ENCODE results near the gene MYADML2.

The MYADML2 gene

DNA sequence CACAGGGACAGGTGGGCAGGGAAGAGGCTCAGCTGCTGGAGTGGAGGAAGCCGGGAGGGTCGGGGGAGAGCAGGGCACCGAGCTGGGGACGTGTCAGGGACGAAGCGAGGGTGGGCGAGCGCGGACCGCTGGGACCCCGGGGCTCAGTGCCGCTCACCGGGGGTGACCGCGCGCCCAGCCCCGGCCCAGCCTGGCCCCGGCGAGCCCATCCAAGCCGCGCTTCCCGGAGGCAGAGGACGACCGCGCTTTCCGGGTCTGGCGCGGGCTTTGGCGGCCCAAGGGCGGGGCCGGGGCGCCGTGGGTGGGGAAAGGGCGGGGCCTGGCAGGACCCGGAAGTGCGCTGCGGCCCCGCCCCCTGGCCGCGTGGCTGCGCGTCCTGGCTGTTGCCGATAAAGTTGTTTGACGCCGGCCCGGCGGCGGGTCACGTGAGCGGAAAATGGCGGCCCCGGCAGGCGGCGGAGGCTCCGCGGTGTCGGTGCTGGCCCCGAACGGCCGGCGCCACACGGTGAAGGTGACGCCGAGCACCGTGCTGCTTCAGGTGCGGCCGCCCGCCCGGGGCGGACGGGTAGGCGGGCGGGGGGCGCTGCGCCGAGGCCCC, 30.3 kb upstream of the MYADML2 start, which contains the start of gene ASPSCR1:
TSS of gene ASPSCR1 (plus strand) at position 419 of the 598 bp plus-strand sequence. CDS start at position 437, 18 bp downstream.
- DNase-seq = peak; percentile 84

DNA sequence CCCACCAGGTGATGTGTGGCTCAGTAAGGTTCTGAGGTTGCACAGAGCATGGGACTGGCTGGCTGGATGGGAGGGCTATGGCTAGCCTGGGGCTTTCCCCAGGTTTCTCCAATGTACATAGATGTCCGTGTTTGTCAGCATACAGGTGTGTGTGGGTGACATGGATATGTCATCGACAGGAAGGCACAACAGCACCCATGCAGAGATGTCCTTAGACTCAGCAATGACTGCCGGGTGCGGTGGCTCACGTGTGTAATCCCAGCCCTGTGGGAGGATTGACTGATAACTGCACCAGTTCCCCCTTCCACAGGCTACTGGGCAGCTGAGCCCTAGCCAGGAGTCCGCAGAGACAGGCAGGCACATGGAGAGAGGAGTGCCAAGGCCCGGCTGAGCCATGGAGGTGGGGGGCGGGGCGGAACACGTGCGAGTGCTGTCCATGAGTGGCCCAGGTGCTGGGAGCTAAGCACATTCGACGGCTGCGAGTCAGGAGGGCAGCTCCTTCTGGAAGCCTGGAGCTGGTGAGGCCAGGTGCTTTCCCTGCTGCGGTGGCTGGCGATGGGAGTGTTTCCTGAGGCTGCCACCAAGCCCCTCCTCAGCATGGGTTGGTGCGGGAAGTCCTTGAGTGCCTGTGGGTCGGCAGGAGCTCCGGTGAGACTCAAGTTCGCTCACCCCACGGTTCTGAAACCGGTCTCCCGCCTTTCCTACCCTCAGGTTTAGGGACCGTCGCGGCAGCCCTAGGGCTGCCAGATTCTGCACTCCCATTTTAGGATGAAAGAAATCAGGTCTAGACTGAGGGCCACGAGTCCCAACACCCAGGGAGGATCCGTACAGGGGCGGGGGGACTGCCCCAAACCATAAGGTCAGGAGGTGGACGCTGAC, 29.5 kb upstream of the MYADML2 start:
- DNase-seq = peak; percentile 55

DNA sequence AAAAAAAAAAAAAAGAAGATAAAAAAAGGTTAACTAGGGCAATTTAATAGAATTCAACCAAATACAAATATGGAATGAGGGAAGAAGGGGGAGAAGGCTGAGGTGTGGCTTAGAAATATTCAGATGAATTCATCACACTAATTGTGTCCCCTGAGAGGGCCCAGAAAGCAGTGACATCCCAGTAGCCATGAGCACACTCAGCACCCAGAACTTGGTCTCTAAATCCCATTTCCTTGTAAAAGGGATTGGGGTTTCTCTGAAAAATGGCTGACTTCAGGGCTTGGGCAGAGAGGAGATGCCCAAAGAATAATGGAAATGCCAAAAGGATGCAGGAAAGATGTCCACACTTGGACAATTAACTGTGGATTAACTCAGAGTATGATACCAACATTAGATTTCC, 26.4 kb upstream of the MYADML2 start:
- no peak for DNase-seq

DNA sequence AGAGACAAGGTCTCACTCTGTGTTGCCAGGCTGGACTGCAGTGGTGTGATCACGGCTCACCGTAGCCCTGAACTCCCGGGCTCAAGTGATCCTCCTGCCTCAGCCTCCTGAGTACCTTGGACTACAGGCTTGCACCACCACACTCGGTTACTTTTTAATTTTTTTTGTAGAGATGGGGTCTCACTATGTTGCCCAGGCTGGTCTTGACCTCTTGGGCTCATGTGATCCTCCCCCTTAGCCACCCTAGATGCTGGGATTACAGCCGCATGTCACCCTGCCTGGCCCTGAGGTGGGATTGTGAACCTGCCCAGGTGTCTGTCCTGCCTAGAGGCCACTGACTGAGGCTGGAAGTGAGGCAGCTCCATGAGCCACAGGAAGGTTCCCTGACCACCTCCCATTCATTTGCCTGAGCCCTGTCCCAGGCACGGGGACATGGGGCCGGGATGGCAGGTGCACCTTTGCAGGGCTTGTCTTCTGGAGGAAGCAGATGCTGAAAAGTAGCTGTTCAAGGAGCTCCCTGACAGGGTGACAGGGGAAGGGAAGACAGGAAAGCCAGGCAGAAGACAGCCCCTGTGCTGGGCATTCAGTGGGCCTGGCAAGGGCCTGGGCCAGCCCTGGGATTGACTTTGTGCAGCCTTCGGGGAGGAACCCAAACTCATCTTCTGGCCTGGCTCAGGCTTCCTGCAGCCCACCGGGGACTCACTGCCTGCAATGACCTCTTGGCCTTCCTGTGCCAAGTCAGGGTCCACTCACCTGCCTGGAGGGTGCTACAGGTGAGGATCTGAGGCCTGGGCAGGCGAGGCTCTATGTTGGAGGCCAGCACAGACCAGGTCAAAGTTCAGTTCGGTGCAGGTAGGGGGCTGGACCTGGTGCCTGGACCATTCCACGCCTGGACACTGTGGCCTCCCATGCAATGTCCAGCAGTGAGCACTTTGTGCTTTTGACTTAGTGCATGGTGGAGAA, 22.1 kb upstream of the MYADML2 start:
- DNase-seq = no peak

DNA sequence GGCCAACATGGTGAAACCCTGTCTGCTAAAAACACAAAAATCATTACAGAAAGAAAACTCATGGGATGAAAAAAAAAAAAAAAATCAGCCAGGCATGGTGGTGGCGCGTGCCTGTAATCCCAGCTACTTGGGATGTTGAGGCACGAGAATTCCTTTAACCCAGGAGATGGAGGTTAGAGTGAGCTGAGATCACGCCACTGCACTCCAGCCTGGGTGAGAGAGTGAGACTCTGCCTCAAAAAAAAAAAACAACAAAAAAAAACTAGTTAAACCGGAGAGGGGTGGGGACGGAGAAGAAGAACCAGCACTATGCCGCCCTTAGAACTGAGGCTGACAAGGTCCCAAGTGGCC, 21.3 kb upstream of the MYADML2 start:
- no peak for DNase-seq

DNA sequence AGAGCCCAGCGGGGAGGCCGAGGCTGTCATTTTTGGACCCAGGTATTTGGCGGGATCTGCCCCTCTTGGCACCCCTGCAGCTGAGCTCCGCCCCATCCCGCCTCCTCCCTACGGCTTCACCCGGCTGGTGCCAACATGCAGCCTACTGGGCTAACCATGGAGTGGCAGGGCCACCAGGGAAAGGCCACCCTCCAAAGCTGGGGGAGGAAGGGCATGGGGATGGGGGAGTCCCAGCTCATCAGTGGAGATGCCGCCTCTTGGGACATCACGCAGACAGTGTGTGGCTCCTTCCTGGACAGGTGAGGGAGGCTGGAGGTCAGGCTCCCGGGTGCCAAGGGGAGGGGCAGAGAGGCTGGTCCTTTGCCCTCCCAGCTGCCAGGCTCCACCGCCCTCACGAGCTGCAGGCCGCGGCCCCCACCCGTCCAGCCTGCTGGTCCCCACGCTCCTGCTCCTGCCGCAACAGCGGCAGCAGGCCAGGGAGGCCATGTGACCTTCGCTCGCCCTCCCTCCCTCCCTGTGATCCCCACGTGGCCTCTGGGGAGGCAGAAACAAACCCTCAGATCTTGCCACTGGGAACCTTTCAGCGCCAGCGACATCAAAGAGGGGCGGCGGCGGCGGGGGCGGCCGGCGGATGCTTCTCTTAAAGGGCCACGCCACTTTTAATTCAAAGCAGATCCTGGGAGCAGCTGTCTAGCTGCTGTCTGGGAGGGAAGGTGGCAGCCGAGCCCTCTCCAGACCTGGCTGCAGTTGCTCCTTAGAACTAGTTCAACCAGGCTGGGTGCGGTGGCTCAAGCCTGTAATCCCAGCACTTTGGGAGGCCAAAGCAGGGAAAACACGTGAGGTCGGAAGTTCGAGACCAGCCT, 20.7 kb upstream of the MYADML2 start:
- DNase-seq = peak; percentile 92

DNA sequence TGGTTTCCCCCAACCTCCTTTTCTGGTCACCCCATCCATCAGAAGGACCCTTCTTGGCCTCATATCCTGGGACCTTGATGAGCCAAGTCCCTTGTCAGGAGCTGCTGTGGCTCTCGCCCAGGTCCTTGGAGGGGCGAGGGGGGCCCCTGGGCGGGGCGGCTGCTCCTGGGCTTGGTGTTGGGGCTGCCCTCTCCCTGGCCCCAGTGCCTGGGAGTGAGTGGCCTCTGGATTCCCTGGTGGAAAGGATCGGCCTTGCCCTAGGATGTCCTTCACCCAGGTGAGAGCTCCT, 20.2 kb upstream of the MYADML2 start:
- no peak for DNase-seq

DNA sequence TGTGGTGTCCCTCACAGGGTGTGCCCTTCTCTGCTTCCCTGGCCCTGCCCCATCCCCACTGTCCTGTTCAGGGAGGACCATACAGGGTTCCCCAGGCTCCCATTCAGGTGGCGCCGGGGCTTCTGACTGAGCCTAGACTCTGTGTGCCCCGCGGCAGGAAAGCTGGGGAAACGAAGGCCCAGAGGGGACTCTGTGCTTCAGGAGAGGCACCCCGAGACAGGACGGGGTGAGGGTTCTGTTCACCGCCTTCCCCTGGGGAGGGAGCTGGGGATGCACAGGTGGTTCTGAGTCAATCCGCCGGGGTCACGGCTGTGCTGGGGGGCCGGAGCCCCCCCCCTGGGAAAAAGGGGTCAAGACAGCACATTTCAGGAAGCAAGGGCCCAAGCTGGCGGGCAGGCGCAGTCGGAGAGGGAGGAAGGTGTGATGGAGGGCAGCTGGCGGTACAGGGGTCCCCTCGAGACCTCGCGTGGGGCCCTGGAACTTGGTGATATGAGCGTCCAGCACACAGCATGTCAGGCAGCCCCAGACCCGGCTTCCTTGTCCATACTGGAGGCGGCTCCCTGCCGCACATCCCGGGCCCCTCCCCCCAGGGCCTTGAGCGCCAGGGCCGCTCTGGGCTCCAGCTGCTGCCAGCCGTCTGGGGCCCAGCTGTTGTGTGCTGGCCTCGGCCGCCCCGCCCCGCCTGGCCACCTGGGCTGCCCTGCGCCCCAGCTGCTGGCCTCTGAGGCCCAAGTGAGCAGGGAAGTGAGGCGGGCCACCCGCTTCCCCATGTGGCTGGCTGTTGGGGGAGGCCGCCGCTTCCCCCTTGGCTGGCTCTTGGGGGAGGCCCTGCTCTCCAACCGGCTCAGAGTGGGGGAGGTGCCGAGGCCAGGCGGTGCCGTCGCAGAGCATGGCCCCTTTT, 19.6 kb upstream of the MYADML2 start:
- peak; percentile 76 for DNase-seq

DNA sequence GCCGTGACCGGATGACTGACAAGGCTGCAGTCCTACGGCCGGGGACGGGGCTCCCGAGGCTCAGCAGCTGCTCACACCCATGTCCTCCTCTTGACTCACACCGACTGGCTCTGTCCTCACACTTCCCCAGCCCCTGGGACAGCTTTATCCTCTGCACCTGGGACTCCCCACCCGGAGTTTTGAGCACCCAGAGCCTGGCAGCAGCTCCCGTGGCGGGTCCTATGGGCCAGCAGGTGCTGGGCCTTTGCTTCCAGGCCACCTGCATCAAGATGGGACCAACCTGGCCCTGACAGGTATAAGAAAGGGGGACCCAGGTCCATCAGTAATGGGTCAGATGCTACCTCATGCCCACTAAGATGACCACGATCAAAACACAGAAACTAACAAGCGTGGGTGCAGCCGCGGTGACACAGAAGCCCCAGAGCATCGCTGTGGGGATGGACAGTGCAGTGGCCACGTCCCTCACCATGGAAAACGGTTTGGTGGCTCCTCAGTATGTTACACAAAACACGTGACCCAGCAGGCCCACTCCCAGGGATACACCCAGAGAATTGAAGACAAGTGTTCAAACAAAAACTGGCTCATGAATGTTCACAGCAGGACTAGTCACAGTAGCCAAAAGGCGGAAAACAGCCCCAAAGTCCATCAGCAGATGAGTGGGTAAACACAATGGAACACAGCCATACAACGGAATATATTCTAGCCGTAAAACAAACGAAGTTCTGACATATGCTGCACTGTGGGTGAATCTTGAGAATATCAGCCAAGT, 17.2 kb upstream of the MYADML2 start:
- DNase-seq = no peak

DNA sequence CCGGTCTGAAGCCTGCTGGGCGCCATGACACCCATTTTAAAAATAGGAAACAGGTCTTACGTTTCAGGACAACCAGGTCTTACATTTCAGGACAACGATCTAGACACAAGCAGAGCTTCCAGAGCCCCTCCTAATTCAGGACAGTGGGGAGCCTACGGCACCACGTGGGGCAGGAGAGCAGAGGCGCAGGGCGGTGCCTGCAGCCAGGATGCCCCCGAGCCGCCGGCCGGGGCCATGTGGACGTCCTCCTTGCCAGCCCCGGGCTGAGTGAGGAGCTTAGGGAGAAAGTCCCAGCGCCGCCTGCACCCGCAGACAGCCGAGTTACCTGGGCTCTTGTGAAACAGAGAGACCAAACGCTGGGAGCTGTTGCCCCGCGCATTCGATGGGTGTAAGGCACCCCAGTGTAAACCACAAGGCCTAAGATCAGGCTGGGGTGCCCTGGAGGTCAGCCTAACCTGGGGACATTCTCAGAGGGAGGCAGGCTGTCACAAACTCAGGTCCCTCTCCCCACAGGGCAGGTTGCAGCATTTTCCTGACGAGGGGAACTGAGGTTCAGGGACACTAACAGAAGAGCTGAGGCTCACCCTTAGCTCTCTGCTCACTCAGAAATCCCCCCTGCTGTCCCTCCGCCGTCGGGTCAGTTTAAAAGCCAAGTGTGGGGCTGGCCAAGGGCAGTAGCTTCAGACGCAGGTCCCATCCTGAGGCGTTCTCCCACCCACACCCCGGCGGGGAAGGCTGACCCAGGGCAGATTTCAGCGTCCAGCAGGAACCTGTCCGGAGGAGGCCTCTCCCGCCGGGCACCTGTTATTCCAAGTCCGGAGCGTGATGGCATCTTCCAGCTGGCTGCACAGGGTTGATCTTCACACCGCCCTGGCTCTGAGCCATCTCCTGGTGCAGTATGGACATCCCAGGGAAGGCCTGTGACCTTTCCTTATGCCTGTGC, 15.7 kb upstream of the MYADML2 start:
- no peak for DNase-seq

DNA sequence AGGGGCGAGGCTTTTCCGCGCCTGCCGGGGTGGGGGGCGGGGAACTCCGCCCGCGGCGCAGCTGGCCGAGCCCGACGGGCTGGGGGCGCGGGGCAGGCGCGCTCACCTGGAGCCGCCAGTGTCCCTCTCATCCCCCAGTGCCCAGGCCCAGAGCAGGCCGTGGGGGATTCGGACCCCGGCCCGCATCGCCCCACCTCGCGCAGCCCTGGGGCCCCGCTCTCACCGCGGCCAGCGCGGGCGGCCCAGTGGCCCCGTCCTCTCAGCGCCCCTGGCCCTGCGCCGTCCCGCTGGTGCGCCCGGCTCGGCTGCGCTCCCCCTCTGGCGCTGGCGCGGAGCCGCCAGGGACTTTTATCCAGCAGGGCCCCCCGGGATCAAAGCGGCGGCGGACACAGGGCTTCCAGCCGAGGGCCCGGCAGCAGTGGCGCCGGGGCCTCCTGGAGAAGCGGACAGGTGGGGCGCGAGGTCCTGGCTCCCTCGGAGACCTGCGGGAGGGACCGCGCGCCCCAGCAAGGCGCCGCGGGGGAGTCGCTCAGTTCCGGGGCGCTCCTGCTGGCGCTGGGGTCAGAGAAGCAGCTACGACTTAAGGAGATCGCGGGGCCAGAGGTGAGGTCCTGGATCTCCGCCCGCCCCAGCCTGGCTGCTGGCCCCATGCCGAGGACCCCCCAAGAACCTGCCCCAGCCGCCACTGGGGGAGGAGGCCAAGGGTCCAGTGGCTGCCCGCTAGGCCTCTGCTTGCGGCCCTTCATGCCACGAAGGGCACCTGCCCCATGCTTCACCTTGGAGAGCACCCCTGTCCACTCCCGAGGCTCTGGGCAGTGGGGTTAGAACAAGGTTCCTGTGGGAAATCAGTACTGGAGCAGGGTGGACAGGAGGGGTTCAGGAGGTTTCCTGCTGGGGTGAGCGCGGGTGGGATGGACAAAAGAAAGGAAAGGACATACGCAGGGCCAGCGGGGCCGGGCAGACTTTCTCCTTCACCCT, 14.8 kb upstream of the MYADML2 start:
- DNase-seq = no peak

DNA sequence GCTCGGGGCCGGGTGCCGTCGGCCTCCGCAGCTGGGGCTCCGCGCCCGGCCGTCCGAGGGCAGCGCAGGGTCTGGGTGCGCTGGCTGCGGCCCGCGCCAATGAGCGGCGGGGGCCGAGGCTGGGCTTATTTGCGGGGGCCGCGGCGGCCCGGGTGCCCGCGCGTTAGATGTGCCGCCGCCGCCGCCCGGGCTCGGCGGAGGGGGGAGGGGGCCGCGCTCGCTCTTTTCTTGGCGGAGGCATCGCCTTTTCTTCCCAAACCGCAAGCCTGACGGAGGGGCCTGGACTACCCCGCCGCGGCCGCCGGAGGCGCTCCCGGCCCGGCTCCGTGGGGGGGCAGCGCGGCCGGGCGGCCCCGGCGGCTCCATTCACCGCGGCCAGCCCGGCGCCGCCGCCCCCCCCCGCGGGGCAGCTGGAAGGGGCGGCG, 14.1 kb upstream of the MYADML2 start, which contains the start of gene NOTUM:
TSS of gene NOTUM (minus strand) at position 101 of the 425 bp plus-strand sequence. CDS start 278 bp downstream, outside the sequence.
- DNase-seq = peak; percentile 16

DNA sequence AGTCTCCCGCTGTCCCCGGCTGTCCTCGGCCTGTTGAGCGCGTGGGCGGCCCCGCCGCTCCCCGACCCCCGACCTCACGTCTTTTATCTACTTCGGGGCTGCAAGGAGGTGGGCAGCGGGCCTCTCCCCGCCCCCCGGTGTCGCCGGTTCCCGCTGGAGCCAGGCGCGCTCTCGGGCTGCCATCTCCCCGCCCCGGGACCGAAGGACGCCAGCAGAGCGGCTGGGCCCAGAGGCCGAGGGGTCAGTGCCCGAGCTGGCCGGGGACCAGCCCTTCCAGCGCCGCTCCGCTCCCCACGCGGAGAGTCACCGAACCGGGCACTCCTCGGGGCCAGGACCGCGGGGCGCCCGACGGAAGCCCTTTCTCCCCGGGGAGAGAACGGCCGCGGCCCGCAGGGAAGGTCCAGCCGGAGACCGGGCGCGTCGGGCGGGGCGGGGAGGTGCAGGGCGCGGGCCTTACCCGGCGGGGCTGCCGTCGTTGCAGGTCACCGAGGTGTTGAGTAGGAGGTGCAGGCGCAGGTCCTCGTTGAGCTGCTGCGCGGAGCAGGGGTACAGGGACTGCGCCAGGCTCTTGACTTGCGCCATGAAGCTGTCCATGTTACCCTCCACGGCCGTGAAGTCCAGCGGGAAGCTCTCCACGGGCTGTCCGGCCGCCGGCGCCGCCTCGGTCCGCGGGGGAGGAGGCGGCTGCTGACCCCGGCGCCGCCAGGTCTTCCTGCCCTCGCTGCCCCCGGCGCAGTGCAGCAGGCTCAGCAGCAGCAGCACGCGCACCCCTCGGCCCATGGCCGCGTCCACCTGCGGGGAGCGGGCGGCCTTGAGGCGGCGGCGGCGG, 13.3 kb upstream of the MYADML2 start:
- no peak for DNase-seq

DNA sequence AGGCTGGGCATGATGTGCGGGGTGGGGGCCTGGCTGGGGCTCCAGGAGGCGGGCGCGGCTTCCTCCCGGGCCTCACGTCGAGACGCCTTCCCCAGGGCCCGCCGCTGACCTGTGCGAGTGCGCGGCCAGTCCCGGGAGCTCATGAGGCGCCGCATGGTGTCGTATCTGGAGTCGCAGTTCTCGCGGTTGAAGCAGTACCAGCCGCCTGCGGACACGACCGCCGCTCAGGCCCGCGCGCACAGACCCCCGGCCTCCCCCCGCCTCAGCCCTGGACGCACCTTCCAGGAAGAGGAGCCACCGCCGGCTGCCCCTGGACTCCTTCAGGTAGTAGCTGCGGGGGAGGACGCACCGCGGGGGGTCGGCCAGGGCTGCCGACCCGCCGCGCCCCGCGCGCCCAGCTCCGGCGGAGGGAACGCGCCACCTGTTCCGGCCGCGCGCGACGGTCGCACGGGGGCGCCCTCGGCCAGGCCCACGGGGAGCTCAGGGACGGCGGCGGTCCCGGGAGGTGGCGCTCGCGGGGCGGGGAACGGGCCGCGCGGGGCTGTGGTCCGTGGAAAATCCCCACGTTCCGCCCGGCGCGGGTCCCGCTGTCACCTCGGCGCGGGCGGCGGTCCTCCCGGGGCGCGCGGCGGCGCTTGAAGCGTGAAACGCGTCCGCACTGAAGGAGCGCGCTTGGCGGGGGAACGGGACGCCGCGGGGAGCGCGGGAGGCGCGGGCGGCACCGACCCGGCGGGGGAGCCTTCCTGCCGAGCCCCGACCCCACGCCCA, 12.5 kb upstream of the MYADML2 start:
- peak; percentile 25 for DNase-seq

DNA sequence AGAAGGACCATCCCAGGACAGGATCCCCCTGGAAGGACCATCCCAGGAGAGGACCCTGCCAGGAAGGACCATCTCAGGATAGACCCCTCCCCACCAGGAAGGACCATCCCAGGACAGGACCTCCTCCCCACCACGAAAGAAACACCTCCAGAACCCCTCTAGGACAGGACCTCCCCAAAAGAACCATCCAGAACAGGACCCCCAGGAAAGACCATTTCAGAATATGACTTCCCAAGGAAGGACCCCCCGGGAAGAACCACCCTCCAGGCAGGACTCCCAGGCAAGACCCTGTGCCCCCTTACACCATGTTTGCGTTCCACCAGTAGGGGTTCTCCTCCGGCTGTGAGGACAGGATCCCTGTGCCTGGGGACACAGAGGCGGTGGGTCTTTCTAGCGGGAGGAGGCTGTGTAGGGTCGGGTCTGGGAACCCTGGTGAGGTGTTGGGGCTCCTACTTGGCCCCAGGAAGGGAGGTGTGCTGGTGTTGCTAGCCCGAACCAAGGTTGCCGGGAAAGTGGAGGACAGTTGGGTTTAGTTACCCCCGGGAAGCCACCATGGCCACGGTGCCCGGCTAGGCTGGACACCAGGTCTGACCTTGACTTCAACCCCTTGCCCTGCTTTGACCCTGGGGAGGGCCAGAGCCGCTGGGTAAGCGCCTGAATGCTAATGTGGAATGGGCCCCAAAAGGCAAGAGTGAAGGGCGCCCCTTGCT, 11.8 kb upstream of the MYADML2 start:
- DNase-seq = no peak

Data from NCI-H2171 treated with DMSO at 0.1 percent for 48 hours (cell line).